B cell (primary cell): ENCODE results near the gene SPOCK3. TPM values are rescaled to one million over a fixed set of nuclear protein-coding genes. Genes with fewer than 3 reads are reported as not detected.

Source experiments
- ATAC-seq: fragments of 200-7000 bp; cut with Tn5 transposase; one replicate; pipeline ENCODE4 v1.10.0; 2021; ENCODE audit warnings: low read depth, mild to moderate bottlenecking, moderate number of reproducible peaks, moderate library complexity
- CTCF ChIA-PET: fragments of 350-600 bp; sonication (Branson Sonifier 250); formaldehyde crosslinking; loops from one replicate; lab custom pipeline; 2021; ENCODE audit warnings: antibody characterized with exemption, inconsistent platforms; lab: Charles Lee
- POLR2A ChIA-PET: fragments of 350-600 bp; sonication (Branson Sonifier 250); formaldehyde crosslinking; loops from one replicate; lab custom pipeline; 2021; ENCODE audit warnings: antibody characterized with exemption; lab: Charles Lee
- DNase-seq: peaks from one replicate; pipeline ENCODE4 v3.0.0; 2013
- H2AFZ ChIP-seq: 2 replicates; pipeline ENCODE4 v1.6.1; 2012; ENCODE audit warnings: mild to moderate bottlenecking, low read depth, low read length; ENCODE audit not compliant: insufficient read depth, poor library complexity, severe bottlenecking
- H3K27ac ChIP-seq, 2 donors: 1 replicate in 1 of 2; 2 replicates in 1 of 2; pipeline ENCODE4 v1.5.1; 2012 to 2013; ENCODE audit warnings: low read length in 2 of 2, mild to moderate bottlenecking in 2 of 2, moderate library complexity in 1 of 2
- H3K27me3 ChIP-seq, 4 experiments: fragments of 200-600 bp in 1 of 4; sonication (generic) in 1 of 4; replicated peaks in 1 of 4; 1 replicate in 2 of 4; 2 replicates in 2 of 4; pipeline versions ENCODE4 v1.6.1 to v1.7.0; 2013 to 2016; ENCODE audit warnings: low read length in 3 of 4, mild to moderate bottlenecking in 2 of 4, mixed read lengths in 1 of 4, moderate library complexity in 1 of 4; ENCODE audit not compliant: insufficient read depth in 4 of 4, control insufficient read depth in 3 of 4; ENCODE audit errors: control extremely low read depth in 1 of 4
- H3K36me3 ChIP-seq, 2 experiments: replicated peaks in 1 of 2; 1 replicate in 1 of 2; 2 replicates in 1 of 2; pipeline versions ENCODE4 v1.6.1 to v1.7.1; 2013; ENCODE audit warnings: low read length in 1 of 2; ENCODE audit not compliant: insufficient read depth in 2 of 2, control insufficient read depth in 1 of 2; ENCODE audit errors: control extremely low read depth in 1 of 2, extremely low read depth in 1 of 2
- H3K4me1 ChIP-seq, 2 donors: fragments of 200-600 bp in 1 of 2; sonication (generic) in 1 of 2; 1 replicate in 1 of 2; 2 replicates in 1 of 2; pipeline versions ENCODE4 v1.5.1 to v1.6.1; 2013 to 2017; ENCODE audit warnings: low read length in 2 of 2; ENCODE audit not compliant: control insufficient read depth in 2 of 2, insufficient read depth in 2 of 2
- H3K4me2 ChIP-seq: replicated peaks from 2 replicates; pipeline ENCODE3; 2012; ENCODE audit warnings: mild to moderate bottlenecking, low read depth, low read length; ENCODE audit not compliant: poor library complexity, severe bottlenecking
- H3K4me3 ChIP-seq, 5 experiments: fragments of 200-600 bp in 1 of 5; sonication (generic) in 1 of 5; 1 replicate in 3 of 5; 2 replicates in 2 of 5; pipeline versions ENCODE4 v1.5.1 to v1.7.0; 2011 to 2016; ENCODE audit warnings: low read length in 4 of 5, mild to moderate bottlenecking in 4 of 5, low read depth in 2 of 5, control low read depth in 1 of 5, moderate library complexity in 1 of 5; ENCODE audit not compliant: insufficient read depth in 1 of 5; ENCODE audit errors: control extremely low read depth in 1 of 5, extremely low read depth in 1 of 5
- H3K79me2 ChIP-seq: fragments of 200-600 bp; sonication (generic); one replicate; pipeline ENCODE4 v1.6.0; 2016; ENCODE audit warnings: low read length; ENCODE audit not compliant: control insufficient read depth, insufficient read depth
- H3K9ac ChIP-seq: fragments of 200-600 bp; sonication (generic); 2 replicates; pipeline ENCODE4 v1.6.1; 2017; ENCODE audit warnings: mild to moderate bottlenecking, low read length, moderate library complexity
- H3K9me3 ChIP-seq, 3 donors: one replicate each; pipeline versions ENCODE4 v1.6.1 to v1.7.1; 2013; ENCODE audit warnings: low read length in 2 of 3; ENCODE audit not compliant: control insufficient read depth in 2 of 3, insufficient read depth in 1 of 3; ENCODE audit errors: control extremely low read depth in 1 of 3
- H4K20me1 ChIP-seq: 2 replicates; pipeline ENCODE4 v1.6.0; 2012; ENCODE audit warnings: mild to moderate bottlenecking, low read length; ENCODE audit not compliant: insufficient read depth, control insufficient read depth, poor library complexity, severe bottlenecking
- H3K27ac Mint-ChIP-seq: one replicate; pipeline ENCODE4 v1.8.0; 2021; ENCODE audit warnings: mixed read lengths
- H3K27me3 Mint-ChIP-seq: one replicate; pipeline ENCODE4 v1.8.0; 2021; ENCODE audit warnings: mixed read lengths
- H3K4me1 Mint-ChIP-seq: one replicate; pipeline ENCODE4 v1.8.0; 2021; ENCODE audit warnings: mixed read lengths
- H3K4me3 Mint-ChIP-seq: one replicate; pipeline ENCODE4 v1.8.0; 2021; ENCODE audit warnings: mixed read lengths
- H3K9me3 Mint-ChIP-seq: one replicate; pipeline ENCODE4 v1.8.0; 2022; ENCODE audit warnings: mixed read lengths; ENCODE audit not compliant: insufficient read depth
- CTCF ChIP-seq: fragments of 200-600 bp; IDR thresholded peaks from one replicate; pipeline ENCODE4 v1.8.0; 2022; ENCODE audit warnings: antibody characterized with exemption, mild to moderate bottlenecking
- EZH2 ChIP-seq: IDR thresholded peaks from 2 replicates; pipeline ENCODE4 v1.6.1; 2012; ENCODE audit warnings: borderline replicate concordance, low read depth, mild to moderate bottlenecking, moderate library complexity, low read length; ENCODE audit not compliant: insufficient read depth, poor library complexity, severe bottlenecking
- WGBS: methylation state at CpG from one replicate; pipeline ENCODE4 v1.1.5; 2013; ENCODE audit warnings: missing lambda C conversion rate; ENCODE audit not compliant: insufficient coverage; 5-methylcytosine and 5-hydroxymethylcytosine counted together
- intact Hi-C: fragments of 100-400 bp; cut with micrococcal nuclease; formaldehyde crosslinking; loops from one replicate; pipeline ENCODE4 v1.10.0; 2022
- polyA plus RNA-seq: library from polyadenylated mRNA; depleted of rRNA; stranded (reverse); fragments of >200 nt; gene quantifications from 2 replicates; pipeline ENCODE4 v1.2.3, GENCODE V29; 2012
- total RNA-seq, 2 donors: library from RNA; stranded (reverse); fragments of 120-200 nt in 1 of 2; gene quantifications; 1 replicate in 1 of 2; 2 replicates in 1 of 2; pipeline versions ENCODE4 v1.2.3 to v1.2.4, GENCODE V29; 2013 to 2022

Gene SPOCK3
- total and polyA plus RNA-seq, 2 donors (not counting 1 experiment from before 2014, with no cell fraction given) = not detected

GRCh38 chr4:166980419-166980818 is 253.9 kb downstream of the SPOCK3 start:
- Histone ChIP-seq H3K36me3 (no peaks in the 10 kb centered on the region), H3K27ac (no peak overlapping the region), H3K79me2 (no peaks in the 10 kb centered on the region), H3K9me3 (peaks cover 0 to 20% (median 0%) of the 10 kb centered on the region in 3 donors), H3K27me3 (no peaks in the 10 kb centered on the region), H3K4me1 (no peaks in the 10 kb centered on the region), H3K9ac (no peak overlapping the region), H3K4me2 (no peak overlapping the region), H2AFZ (no peak overlapping the region), H4K20me1 (no peaks in the 10 kb centered on the region), H3K4me3 (no peak overlapping the region)
- Mint-ChIP-seq H3K4me1 (no peaks in the 10 kb centered on the region), H3K27me3 (no peaks in the 10 kb centered on the region), H3K27ac (no peak overlapping the region), H3K4me3 (no peak overlapping the region), H3K9me3 (no peaks in the 10 kb centered on the region)
- no peak for DNase-seq
- POLR2A ChIA-PET = no interaction called here
- TF ChIP-seq EZH2 (no peak), CTCF (no peak)
- intact Hi-C loops = no loop called here
- CTCF ChIA-PET = no interaction called here
- ATAC-seq = no peak
- WGBS = 94% methylated on average over 3 of the region's 3 CpGs

GRCh38 chr4:166977596-166977995 is 256.7 kb downstream of the SPOCK3 start:
- no peak overlapping the region for H3K27ac ChIP-seq
- ChIA-PET CTCF (no interaction called here), POLR2A (no interaction called here)
- Mint-ChIP-seq H3K27me3 (no peaks in the 10 kb centered on the region), H3K9me3 (no peaks in the 10 kb centered on the region), H3K4me1 (no peaks in the 10 kb centered on the region), H3K27ac (no peak overlapping the region), H3K4me3 (no peak overlapping the region)
- no peak overlapping the region for H3K9ac ChIP-seq
- ATAC-seq (no peak), DNase-seq (no peak)
- TF ChIP-seq CTCF = no peak
- H3K27me3 ChIP-seq = no peaks in the 10 kb centered on the region
- H3K79me2 ChIP-seq = no peaks in the 10 kb centered on the region
- H3K4me1 ChIP-seq = no peaks in the 10 kb centered on the region
- no peaks in the 10 kb centered on the region for H3K36me3 ChIP-seq
- no peak overlapping the region for H3K4me3 ChIP-seq
- no peak overlapping the region for H3K4me2 ChIP-seq
- intact Hi-C loops = no loop called here
- H2AFZ ChIP-seq = no peak overlapping the region
- peaks cover 0 to 20% (median 0%) of the 10 kb centered on the region in 3 donors for H3K9me3 ChIP-seq
- H4K20me1 ChIP-seq = no peaks in the 10 kb centered on the region
